ENCODE results near the gene CSNK1D.
A peak's percentile ranks its signal among the peaks of the same experiment; 100 is the strongest.

CSNK1D gene

GRCh38 chr17:82287868-82288801 is 14.6 kb upstream of the CSNK1D start:
- no peak for TF ChIP-seq CTCF (conservative IDR thresholded peaks at IDR 0.05; ENCODE audit: low read depth)
- ChIA-PET POLR2A (ENCODE audit: low non-redundant PET) (no interaction called here), CTCF (no interaction called here)
- H3K27ac ChIP-seq = peak overlapping the region; percentile 100
- DNase-seq (ENCODE audit: low spot score) = peak; percentile 73

GRCh38 chr17:82287013-82287867 is 13.7 kb upstream of the CSNK1D start:
- DNase-seq (ENCODE audit: low spot score) = no peak
- H3K27ac ChIP-seq = peak overlapping the region; percentile 100
- ChIA-PET CTCF (no interaction called here), POLR2A (ENCODE audit: low non-redundant PET) (no interaction called here)
- no peak for TF ChIP-seq CTCF (conservative IDR thresholded peaks at IDR 0.05; ENCODE audit: low read depth)

- DNase-seq (ENCODE audit: low spot score) = no peak
- no peak for TF ChIP-seq CTCF (conservative IDR thresholded peaks at IDR 0.05; ENCODE audit: low read depth)
- H3K27ac ChIP-seq = peak overlapping the region; percentile 100
- ChIA-PET CTCF (no interaction called here), POLR2A (ENCODE audit: low non-redundant PET) (no interaction called here)
Observed at GRCh38 chr17:82285141-82285540, 11.6 kb upstream of the CSNK1D start.

GRCh38 chr17:82283208-82283749 is 9.8 kb upstream of the CSNK1D start:
- H3K27ac ChIP-seq = peak overlapping the region; percentile 100
- ChIA-PET CTCF (interaction anchor here (0.6 kb wide), 1 partner anchor 43 kb away, joined by 3 read pairs; no protein-coding TSS in a partner anchor), POLR2A (ENCODE audit: low non-redundant PET) (interaction anchor here (1.0 to 1.1 kb wide), 2 partner anchors 9 to 10 kb away, joined by 4 to 5 read pairs; partner anchors contain the start of gene CSNK1D)
- TF ChIP-seq CTCF (conservative IDR thresholded peaks at IDR 0.05; ENCODE audit: low read depth) = no peak
- DNase-seq (ENCODE audit: low spot score) = peak; percentile 91

- H3K27ac ChIP-seq = peak overlapping the region; percentile 100
Observed at GRCh38 chr17:82282239-82283207, 9.0 kb upstream of the CSNK1D start.

More at GRCh38 chr17:82282239-82283207, 9.0 kb upstream of the CSNK1D start:
- no peak for TF ChIP-seq CTCF (conservative IDR thresholded peaks at IDR 0.05; ENCODE audit: low read depth)
- no peak for DNase-seq (ENCODE audit: low spot score)
- ChIA-PET POLR2A (ENCODE audit: low non-redundant PET) (interaction anchor here (1.0 kb wide), 1 partner anchor 9 kb away, joined by 4 read pairs; the partner anchor contains the start of gene CSNK1D), CTCF (no interaction called here)

Data from RWPE1 (cell line).